A549 (cell line): Measurements from ENCODE around the gene ERCC8. TPM values are rescaled to one million over a fixed set of nuclear protein-coding genes. Genes with fewer than 3 reads are reported as not detected.
A peak's percentile ranks its signal among the peaks of the same experiment; 100 is the strongest.

Experiments
- ATAC-seq, 2 experiments: fragments of 200-7000 bp in 1 of 2; fragments of >200 bp in 1 of 2; cut with Nextera tagmentation in 1 of 2; cut with Tn5 transposase in 1 of 2; 3 replicates each; pipeline versions ENCODE4 v1.8.0 to v1.9.1; 2018 to 2020; ENCODE audit warnings: mild to moderate bottlenecking in 1 of 2, moderate library complexity in 1 of 2
- CTCF ChIA-PET: fragments of 300-600 bp; sonication (Branson Sonifier 250); formaldehyde crosslinking; extraction: SDS; loops from one replicate; lab custom pipeline; 2021; ENCODE audit warnings: antibody characterized with exemption, inconsistent platforms; lab: Yijun Ruan, JAX
- POLR2A ChIA-PET: fragments of 350-600 bp; formaldehyde crosslinking; extraction: SDS; loops from one replicate; lab custom pipeline; 2021; ENCODE audit warnings: antibody characterized with exemption, inconsistent platforms; lab: Yijun Ruan, JAX
- DNase-seq, 2 experiments: peaks; one replicate each; pipeline versions ENCODE4 v3.0.0 to v3.0.0-alpha.2; 2011 to 2016; ENCODE audit warnings: low read depth in 1 of 2, low spot score in 1 of 2
- FAIRE-seq: peaks from 2 replicates; lab custom pipeline; 2011; peaks lifted over from hg19 to GRCh38; lab: Jason Lieb, UNC
- H3K27ac ChIP-seq, 2 experiments: fragments of >200 bp; sonication (Bioruptor Twin); formaldehyde crosslinking; 3 replicates each; pipeline ENCODE4 v1.5.1; 2016 to 2017
- H3K4me1 ChIP-seq: fragments of >200 bp; sonication (Bioruptor Twin); formaldehyde crosslinking; 3 replicates; pipeline ENCODE4 v1.6.1; 2016
- H3K4me2 ChIP-seq: fragments of >200 bp; sonication (Bioruptor Twin); formaldehyde crosslinking; 3 replicates; pipeline ENCODE4 v1.6.1; 2016
- H3K4me3 ChIP-seq: fragments of >200 bp; sonication (Bioruptor Twin); formaldehyde crosslinking; 3 replicates; pipeline ENCODE4 v1.5.1; 2016
- H3K9me3 ChIP-seq: fragments of >200 bp; sonication (Bioruptor Twin); formaldehyde crosslinking; 3 replicates; pipeline ENCODE4 v1.6.1; 2016
- CBX2 ChIP-seq: fragments of 200-600 bp; sonication (generic); IDR thresholded peaks from 2 replicates; pipeline ENCODE4 v1.6.1; 2016; ENCODE audit warnings: low read depth, mild to moderate bottlenecking, borderline replicate concordance
- CBX8 ChIP-seq: fragments of 200-600 bp; sonication (generic); IDR thresholded peaks from 2 replicates; pipeline ENCODE4 v1.6.1; 2016
- CEBPB ChIP-seq, 2 experiments: fragments of >200 bp in 1 of 2; sonication (Bioruptor Twin) in 1 of 2; formaldehyde crosslinking in 1 of 2; IDR thresholded peaks; 2 replicates each; pipeline ENCODE4 v1.6.1; 2012 to 2016
- CHD4 ChIP-seq: fragments of 200-600 bp; sonication (generic); IDR thresholded peaks from 2 replicates; pipeline ENCODE4 v1.6.1; 2016; ENCODE audit warnings: antibody characterized with exemption, mild to moderate bottlenecking, borderline replicate concordance
- EP300 ChIP-seq, 2 experiments: fragments of >200 bp; sonication (Bioruptor Twin); formaldehyde crosslinking; IDR thresholded peaks; 2 replicates in 1 of 2; 3 replicates in 1 of 2; pipeline ENCODE4 v1.6.1; 2016 to 2017
- FOSB ChIP-seq: fragments of 250-450 bp; sonication (Bioruptor Pico); IDR thresholded peaks from 2 replicates; pipeline ENCODE4 v1.5.0; 2020; ENCODE audit warnings: mild to moderate bottlenecking, moderate library complexity
- FOXS1 ChIP-seq: fragments of 250-450 bp; sonication (Bioruptor Pico); IDR thresholded peaks from 2 replicates; pipeline ENCODE4 v1.5.0; 2020; ENCODE audit warnings: mild to moderate bottlenecking, moderate library complexity
- HDAC2 ChIP-seq: fragments of 200-600 bp; sonication (generic); IDR thresholded peaks from 2 replicates; pipeline ENCODE4 v1.6.1; 2016
- HOXB13 ChIP-seq: fragments of 250-450 bp; sonication (Bioruptor Pico); IDR thresholded peaks from 2 replicates; pipeline ENCODE4 v1.5.0; 2020; ENCODE audit warnings: low read depth, mild to moderate bottlenecking, moderate library complexity
- JUN ChIP-seq, 2 experiments: fragments of >200 bp; sonication (Bioruptor Twin); formaldehyde crosslinking; IDR thresholded peaks; 2 replicates in 1 of 2; 3 replicates in 1 of 2; pipeline ENCODE4 v1.6.1; 2016 to 2017
- MAZ ChIP-seq: fragments of 150-350 bp; IDR thresholded peaks from 2 replicates; pipeline ENCODE4 v1.6.1; 2014; ENCODE audit warnings: antibody characterized with exemption, low read depth, low read length, borderline replicate concordance
- POLR2A ChIP-seq: IDR thresholded peaks from 2 replicates; pipeline ENCODE4 v1.6.1; 2012; ENCODE audit warnings: mild to moderate bottlenecking, low read length
- RAD21 ChIP-seq, 2 experiments: fragments of >200 bp in 1 of 2; sonication (Bioruptor Twin) in 1 of 2; formaldehyde crosslinking in 1 of 2; IDR thresholded peaks in 1 of 2; conservative IDR thresholded peaks in 1 of 2; 2 replicates in 1 of 2; 3 replicates in 1 of 2; pipeline ENCODE4 v1.6.1; 2012 to 2018; ENCODE audit warnings: inconsistent platforms in 1 of 2
- SREBF2 ChIP-seq: fragments of 450-650 bp; IDR thresholded peaks from 2 replicates; pipeline ENCODE4 v1.6.1; 2014; ENCODE audit warnings: mild to moderate bottlenecking, moderate library complexity
- TP53 ChIP-seq: fragments of 250-450 bp; sonication (Bioruptor Pico); IDR thresholded peaks from 2 replicates; pipeline ENCODE4 v1.5.0; 2021; ENCODE audit warnings: mild to moderate bottlenecking, moderate library complexity
- ZC3H11A ChIP-seq: fragments of 450-650 bp; IDR thresholded peaks from 2 replicates; pipeline ENCODE4 v1.6.1; 2014; ENCODE audit warnings: antibody characterized with exemption, mild to moderate bottlenecking
- ZFP36 ChIP-seq: fragments of 450-650 bp; IDR thresholded peaks from 2 replicates; pipeline ENCODE4 v1.6.1; 2014; ENCODE audit warnings: borderline replicate concordance; ENCODE audit not compliant: partially characterized antibody
- ZNF302 ChIP-seq: fragments of 250-450 bp; sonication (Bioruptor Pico); IDR thresholded peaks from 2 replicates; pipeline ENCODE4 v1.9.0; 2021; ENCODE audit warnings: inconsistent platforms, mild to moderate bottlenecking, moderate library complexity
- ZSCAN20 ChIP-seq: fragments of 250-450 bp; sonication (Bioruptor Pico); IDR thresholded peaks from 2 replicates; pipeline ENCODE4 v1.8.0; 2022; ENCODE audit warnings: mild to moderate bottlenecking, moderate library complexity
- WGBS: methylation state at CpG from one replicate; pipeline ENCODE4 v1.1.6; 2017; ENCODE audit errors: missing lambda C conversion rate; 5-methylcytosine and 5-hydroxymethylcytosine counted together
- polyA plus RNA-seq, 4 experiments: library from polyadenylated mRNA; depleted of rRNA in 3 of 4; stranded (reverse); fragments of >200 nt; fragmentation: RNase III in 1 of 4; extraction: RNeasy Plus Mini Kit Qiagen cat#74134 plus additional on column Dnase treatment in 1 of 4; gene quantifications; 2 replicates in 3 of 4; 3 replicates in 1 of 4; pipeline ENCODE4 v1.2.3, GENCODE V29; 2011 to 2017
- TF ChIP-seq, protein P1 (sequence below): fragments of 250-450 bp; sonication (Bioruptor Pico); IDR thresholded peaks from 2 replicates; pipeline ENCODE4 v1.5.0; 2020; ENCODE audit warnings: low read depth, mild to moderate bottlenecking, moderate library complexity
- TF ChIP-seq, protein P2 (sequence below): fragments of >200 bp; sonication (Bioruptor Twin); formaldehyde crosslinking; IDR thresholded peaks from 3 replicates; pipeline ENCODE4 v1.5.1; 2016
- TF ChIP-seq, protein P3 (sequence below): IDR thresholded peaks from 2 replicates; pipeline ENCODE4 v1.6.1; 2012; ENCODE audit warnings: low read depth, borderline replicate concordance
- TF ChIP-seq, protein P4 (sequence below): IDR thresholded peaks from 2 replicates; pipeline ENCODE4 v1.6.1; 2012
- TF ChIP-seq, protein P5 (sequence below): fragments of 200-600 bp; sonication (generic); IDR thresholded peaks from 2 replicates; pipeline ENCODE4 v1.6.1; 2016; ENCODE audit warnings: antibody characterized with exemption, mild to moderate bottlenecking, moderate library complexity

Gene ERCC8
- polyA plus RNA-seq, 2 of the 4 experiments (the other 2 are of a cell fraction): 22.9 to 31.5 TPM

DNA sequence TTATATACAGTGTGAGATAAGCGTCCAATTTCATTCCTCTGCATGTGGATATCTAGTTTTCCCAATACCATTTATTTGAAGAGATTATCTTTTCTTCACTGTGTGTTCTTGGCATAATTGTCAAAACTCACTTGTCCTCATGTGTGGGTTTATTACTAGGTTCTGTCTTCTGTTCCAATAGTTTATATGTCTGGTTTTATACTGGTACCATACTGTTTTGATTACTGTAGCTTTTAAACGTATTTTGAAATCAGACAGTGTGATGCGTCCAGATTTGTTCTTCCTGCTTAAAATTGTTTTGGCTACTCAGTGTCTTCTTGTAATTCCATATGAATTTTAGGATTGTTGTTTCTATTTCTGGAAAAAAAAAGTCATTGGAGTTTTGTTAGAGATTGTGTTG is 10.4 kb upstream of the ERCC8 start:
- FAIRE-seq: no peak
- no peak overlapping the region for H3K4me3 ChIP-seq
- peaks cover 10% of the 10 kb centered on the region; the same call in 2 of the 3 replicates for H3K9me3 ChIP-seq
- TF ChIP-seq RAD21 (conservative IDR thresholded peaks at IDR 0.05 in 1 of 2, IDR thresholded peaks at IDR 0.05 in 1 of 2) (no peak), CEBPB (IDR thresholded peaks at IDR 0.05) (no peak), CHD4 (0 out of 2 replicates have a peak, but pooled peaks have one; percentile 24), HDAC2 (0 out of 2 replicates have a peak, but pooled peaks have one; percentile 62), CBX8 (no peak)
- TF ChIP-seq, protein P1, sequence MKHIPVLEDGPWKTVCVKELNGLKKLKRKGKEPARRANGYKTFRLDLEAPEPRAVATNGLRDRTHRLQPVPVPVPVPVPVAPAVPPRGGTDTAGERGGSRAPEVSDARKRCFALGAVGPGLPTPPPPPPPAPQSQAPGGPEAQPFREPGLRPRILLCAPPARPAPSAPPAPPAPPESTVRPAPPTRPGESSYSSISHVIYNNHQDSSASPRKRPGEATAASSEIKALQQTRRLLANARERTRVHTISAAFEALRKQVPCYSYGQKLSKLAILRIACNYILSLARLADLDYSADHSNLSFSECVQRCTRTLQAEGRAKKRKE: no peak
- CTCF ChIA-PET: interaction anchor here (0.6 kb wide), 1 partner anchor 210 kb away, joined by 3 read pairs; no protein-coding TSS in a partner anchor
- ATAC-seq: no peak
- 91% methylated on average over 3 of the region's 3 CpGs for WGBS
- H3K27ac ChIP-seq: no peak overlapping the region
- no peak for DNase-seq
- POLR2A ChIA-PET: no interaction called here
- H3K4me2 ChIP-seq: no peak overlapping the region
- H3K4me1 ChIP-seq: no peaks in the 10 kb centered on the region

DNA sequence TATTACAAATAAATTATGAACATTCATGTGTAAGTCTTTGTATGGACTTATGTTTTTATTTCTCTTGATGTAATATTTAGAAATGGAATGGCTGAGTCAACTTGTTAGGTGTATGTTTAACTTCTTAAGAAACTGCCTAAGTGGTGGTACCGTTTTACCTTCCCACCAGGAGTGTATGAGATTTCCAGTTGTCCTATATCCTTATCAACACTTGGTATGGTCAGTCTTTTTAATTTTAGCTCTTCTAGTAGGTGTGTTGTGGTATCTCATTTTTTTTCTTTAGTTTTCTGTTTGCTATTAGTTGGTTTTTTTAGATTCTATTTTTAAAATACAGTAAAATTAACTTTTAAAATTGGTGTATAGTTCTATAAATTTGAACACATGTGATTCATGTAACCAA is 3.9 kb upstream of the ERCC8 start:
- ATAC-seq (no peak), FAIRE-seq (no peak), DNase-seq (no peak)
- Histone ChIP-seq H3K4me2 (no peak overlapping the region), H3K4me3 (no peak overlapping the region), H3K9me3 (no peaks in the 10 kb centered on the region), H3K27ac (no peak overlapping the region), H3K4me1 (peaks cover 7% of the 10 kb centered on the region)
- WGBS: 87% methylated on average over 1 of the region's 1 CpG
- CTCF ChIA-PET: no interaction called here
- POLR2A ChIA-PET: no interaction called here
- TF ChIP-seq, protein P1: no peak
- TF ChIP-seq CBX2: no peak
- TF ChIP-seq HDAC2: no peak
- no peak for TF ChIP-seq POLR2A
- no peak for TF ChIP-seq JUN (IDR thresholded peaks at IDR 0.05)
- no peak for TF ChIP-seq HOXB13 (CRISPR knock-in tag)
- no peak for TF ChIP-seq MAZ
- no peak for TF ChIP-seq ZFP36
- TF ChIP-seq, protein P2, sequence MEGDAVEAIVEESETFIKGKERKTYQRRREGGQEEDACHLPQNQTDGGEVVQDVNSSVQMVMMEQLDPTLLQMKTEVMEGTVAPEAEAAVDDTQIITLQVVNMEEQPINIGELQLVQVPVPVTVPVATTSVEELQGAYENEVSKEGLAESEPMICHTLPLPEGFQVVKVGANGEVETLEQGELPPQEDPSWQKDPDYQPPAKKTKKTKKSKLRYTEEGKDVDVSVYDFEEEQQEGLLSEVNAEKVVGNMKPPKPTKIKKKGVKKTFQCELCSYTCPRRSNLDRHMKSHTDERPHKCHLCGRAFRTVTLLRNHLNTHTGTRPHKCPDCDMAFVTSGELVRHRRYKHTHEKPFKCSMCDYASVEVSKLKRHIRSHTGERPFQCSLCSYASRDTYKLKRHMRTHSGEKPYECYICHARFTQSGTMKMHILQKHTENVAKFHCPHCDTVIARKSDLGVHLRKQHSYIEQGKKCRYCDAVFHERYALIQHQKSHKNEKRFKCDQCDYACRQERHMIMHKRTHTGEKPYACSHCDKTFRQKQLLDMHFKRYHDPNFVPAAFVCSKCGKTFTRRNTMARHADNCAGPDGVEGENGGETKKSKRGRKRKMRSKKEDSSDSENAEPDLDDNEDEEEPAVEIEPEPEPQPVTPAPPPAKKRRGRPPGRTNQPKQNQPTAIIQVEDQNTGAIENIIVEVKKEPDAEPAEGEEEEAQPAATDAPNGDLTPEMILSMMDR: no peak
- TF ChIP-seq ZSCAN20 (CRISPR knock-in tag): no peak
- TF ChIP-seq, protein P3, sequence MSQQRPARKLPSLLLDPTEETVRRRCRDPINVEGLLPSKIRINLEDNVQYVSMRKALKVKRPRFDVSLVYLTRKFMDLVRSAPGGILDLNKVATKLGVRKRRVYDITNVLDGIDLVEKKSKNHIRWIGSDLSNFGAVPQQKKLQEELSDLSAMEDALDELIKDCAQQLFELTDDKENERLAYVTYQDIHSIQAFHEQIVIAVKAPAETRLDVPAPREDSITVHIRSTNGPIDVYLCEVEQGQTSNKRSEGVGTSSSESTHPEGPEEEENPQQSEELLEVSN: no peak
- no peak for TF ChIP-seq ZNF302 (CRISPR knock-in tag)
- no peak for TF ChIP-seq FOXS1

DNA sequence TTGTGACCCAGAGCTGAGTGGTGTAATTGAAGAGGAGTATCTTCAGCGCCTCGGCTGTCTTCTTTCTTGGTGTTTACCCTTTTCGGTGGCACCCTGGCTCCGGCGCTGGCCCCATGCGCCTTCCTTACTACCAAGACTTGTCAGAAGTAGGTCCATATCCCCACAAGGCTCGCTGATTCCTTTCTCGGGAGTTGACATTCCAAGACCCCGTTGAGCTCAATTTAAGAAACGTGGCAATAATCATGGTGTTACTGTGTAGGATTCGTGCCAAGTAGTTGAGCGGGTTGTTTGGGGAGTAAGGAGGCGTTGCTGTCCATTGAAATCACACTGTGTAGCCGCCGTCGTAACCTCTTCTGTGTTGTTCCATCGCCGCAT is 930 bp upstream of the ERCC8 start:
- H3K27ac ChIP-seq: peak overlapping the region; percentile 81 to 84
- DNase-seq: peak; percentile 25 to 32
- no peaks in the 10 kb centered on the region for H3K9me3 ChIP-seq
- peaks cover 17% of the 10 kb centered on the region for H3K4me1 ChIP-seq
- H3K4me2 ChIP-seq: peak overlapping the region; percentile 81
- no peak for FAIRE-seq
- peak; percentile 62 to 66 for ATAC-seq
- ChIA-PET CTCF (interaction anchor here (1.6 to 1.7 kb wide), 2 partner anchors 13 to 269 kb away, joined by 4 to 9 read pairs; no protein-coding TSS in a partner anchor), POLR2A (interaction anchor here (1.0 to 2.0 kb wide), 3 partner anchors 13 to 246 kb away, joined by 3 to 4 read pairs (median 4); partner anchors contain the start of gene DEPDC1B)
- 2% methylated on average over 18 of the region's 18 CpGs for WGBS
- H3K4me3 ChIP-seq: peak overlapping the region; percentile 84
- TF ChIP-seq, protein P4, sequence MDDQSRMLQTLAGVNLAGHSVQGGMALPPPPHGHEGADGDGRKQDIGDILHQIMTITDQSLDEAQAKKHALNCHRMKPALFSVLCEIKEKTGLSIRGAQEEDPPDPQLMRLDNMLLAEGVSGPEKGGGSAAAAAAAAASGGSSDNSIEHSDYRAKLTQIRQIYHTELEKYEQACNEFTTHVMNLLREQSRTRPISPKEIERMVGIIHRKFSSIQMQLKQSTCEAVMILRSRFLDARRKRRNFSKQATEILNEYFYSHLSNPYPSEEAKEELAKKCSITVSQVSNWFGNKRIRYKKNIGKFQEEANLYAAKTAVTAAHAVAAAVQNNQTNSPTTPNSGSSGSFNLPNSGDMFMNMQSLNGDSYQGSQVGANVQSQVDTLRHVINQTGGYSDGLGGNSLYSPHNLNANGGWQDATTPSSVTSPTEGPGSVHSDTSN: no peak
- no peak for TF ChIP-seq FOSB (CRISPR knock-in tag)
- no peak for TF ChIP-seq MAZ
- TF ChIP-seq SREBF2: no peak
- TF ChIP-seq ZC3H11A: no peak
- TF ChIP-seq JUN (IDR thresholded peaks at IDR 0.05): no peak
- no peak for TF ChIP-seq EP300 (IDR thresholded peaks at IDR 0.05)
- TF ChIP-seq, protein P1: no peak
- TF ChIP-seq ZSCAN20 (CRISPR knock-in tag): no peak
- no peak for TF ChIP-seq TP53 (CRISPR knock-in tag)
- TF ChIP-seq, protein P5, sequence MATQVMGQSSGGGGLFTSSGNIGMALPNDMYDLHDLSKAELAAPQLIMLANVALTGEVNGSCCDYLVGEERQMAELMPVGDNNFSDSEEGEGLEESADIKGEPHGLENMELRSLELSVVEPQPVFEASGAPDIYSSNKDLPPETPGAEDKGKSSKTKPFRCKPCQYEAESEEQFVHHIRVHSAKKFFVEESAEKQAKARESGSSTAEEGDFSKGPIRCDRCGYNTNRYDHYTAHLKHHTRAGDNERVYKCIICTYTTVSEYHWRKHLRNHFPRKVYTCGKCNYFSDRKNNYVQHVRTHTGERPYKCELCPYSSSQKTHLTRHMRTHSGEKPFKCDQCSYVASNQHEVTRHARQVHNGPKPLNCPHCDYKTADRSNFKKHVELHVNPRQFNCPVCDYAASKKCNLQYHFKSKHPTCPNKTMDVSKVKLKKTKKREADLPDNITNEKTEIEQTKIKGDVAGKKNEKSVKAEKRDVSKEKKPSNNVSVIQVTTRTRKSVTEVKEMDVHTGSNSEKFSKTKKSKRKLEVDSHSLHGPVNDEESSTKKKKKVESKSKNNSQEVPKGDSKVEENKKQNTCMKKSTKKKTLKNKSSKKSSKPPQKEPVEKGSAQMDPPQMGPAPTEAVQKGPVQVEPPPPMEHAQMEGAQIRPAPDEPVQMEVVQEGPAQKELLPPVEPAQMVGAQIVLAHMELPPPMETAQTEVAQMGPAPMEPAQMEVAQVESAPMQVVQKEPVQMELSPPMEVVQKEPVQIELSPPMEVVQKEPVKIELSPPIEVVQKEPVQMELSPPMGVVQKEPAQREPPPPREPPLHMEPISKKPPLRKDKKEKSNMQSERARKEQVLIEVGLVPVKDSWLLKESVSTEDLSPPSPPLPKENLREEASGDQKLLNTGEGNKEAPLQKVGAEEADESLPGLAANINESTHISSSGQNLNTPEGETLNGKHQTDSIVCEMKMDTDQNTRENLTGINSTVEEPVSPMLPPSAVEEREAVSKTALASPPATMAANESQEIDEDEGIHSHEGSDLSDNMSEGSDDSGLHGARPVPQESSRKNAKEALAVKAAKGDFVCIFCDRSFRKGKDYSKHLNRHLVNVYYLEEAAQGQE: no peak
